Measurements from ENCODE around the gene PLD1. TPM values are rescaled to one million over a fixed set of nuclear protein-coding genes. Genes with fewer than 3 reads are reported as not detected.
A peak's percentile ranks its signal among the peaks of the same experiment; 100 is the strongest.

Gene PLD1
- total RNA-seq, 1 donor from 2014 or later, result 31.3 TPM

DNA sequence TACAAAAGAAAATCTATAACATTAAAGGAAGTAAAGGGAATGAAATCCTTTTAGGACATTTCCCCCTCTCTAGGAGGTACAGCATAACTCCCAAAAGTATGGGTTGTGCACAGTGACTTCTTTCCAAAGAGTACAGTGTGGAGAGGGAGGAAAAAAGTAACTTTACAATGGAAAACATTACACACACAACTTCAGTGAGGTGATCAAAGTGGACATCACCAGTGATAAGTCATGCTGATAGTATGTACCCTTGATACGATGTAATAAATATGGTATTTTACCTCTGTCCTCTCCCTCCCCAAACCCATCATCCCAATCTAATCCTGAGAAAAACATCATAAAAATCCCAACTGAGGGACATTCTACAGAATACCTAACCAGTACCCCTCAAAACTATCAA lies 10.8 kb downstream of the PLD1 start:
- no peak overlapping the region for H3K4me3 ChIP-seq (ENCODE audit: low read length in 3 of 3)
- no peaks in the 10 kb centered on the region for H3K36me3 ChIP-seq (ENCODE audit: control insufficient read depth in 3 of 3, insufficient read depth in 3 of 3, low read length in 3 of 3)
- H3K9me3 ChIP-seq (ENCODE audit: control insufficient read depth in 3 of 3, low read length in 3 of 3), result no peaks in the 10 kb centered on the region
- no peak overlapping the region for H3K27ac ChIP-seq (ENCODE audit: low read depth, low read length)
- no peaks in the 10 kb centered on the region for H3K27me3 ChIP-seq (ENCODE audit: control insufficient read depth in 3 of 3, insufficient read depth in 3 of 3, low read length in 3 of 3)
- peaks cover 0 to 11% (median 9%) of the 10 kb centered on the region in 3 donors for H3K4me1 ChIP-seq (ENCODE audit: control insufficient read depth in 3 of 3, insufficient read depth in 3 of 3, low read length in 3 of 3)
- no peak overlapping the region for H3K9ac ChIP-seq (ENCODE audit: low read depth in 1 of 3, low read length in 3 of 3)

DNA sequence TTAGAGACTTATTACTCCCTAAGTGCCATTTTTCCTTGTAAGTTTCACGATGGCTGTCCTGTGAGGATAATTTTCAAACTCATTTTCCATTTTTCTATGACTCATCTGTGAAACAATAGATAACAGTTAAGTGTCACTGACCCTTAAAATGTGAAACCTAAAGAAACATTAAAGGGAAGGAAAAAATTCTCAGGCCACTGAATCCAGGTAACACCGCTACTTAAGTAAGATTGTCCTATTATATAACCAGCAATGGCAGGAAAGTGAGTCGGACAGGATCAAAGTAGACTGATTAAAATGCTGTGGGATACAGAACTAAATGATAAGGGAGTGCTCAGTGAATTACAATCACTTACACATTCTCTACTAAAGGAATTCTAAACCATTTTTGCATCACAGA lies 12.4 kb downstream of the PLD1 start:
- Histone ChIP-seq H3K36me3 (ENCODE audit: control insufficient read depth in 3 of 3, insufficient read depth in 3 of 3, low read length in 3 of 3) (no peaks in the 10 kb centered on the region), H3K4me3 (ENCODE audit: low read length in 3 of 3) (no peak overlapping the region), H3K9ac (ENCODE audit: low read depth in 1 of 3, low read length in 3 of 3) (no peak overlapping the region), H3K27ac (ENCODE audit: low read depth, low read length) (no peak overlapping the region), H3K4me1 (ENCODE audit: control insufficient read depth in 3 of 3, insufficient read depth in 3 of 3, low read length in 3 of 3) (peaks cover 0 to 9% (median 5%) of the 10 kb centered on the region in 3 donors), H3K9me3 (ENCODE audit: control insufficient read depth in 3 of 3, low read length in 3 of 3) (no peaks in the 10 kb centered on the region), H3K27me3 (ENCODE audit: control insufficient read depth in 3 of 3, insufficient read depth in 3 of 3, low read length in 3 of 3) (no peaks in the 10 kb centered on the region)

DNA sequence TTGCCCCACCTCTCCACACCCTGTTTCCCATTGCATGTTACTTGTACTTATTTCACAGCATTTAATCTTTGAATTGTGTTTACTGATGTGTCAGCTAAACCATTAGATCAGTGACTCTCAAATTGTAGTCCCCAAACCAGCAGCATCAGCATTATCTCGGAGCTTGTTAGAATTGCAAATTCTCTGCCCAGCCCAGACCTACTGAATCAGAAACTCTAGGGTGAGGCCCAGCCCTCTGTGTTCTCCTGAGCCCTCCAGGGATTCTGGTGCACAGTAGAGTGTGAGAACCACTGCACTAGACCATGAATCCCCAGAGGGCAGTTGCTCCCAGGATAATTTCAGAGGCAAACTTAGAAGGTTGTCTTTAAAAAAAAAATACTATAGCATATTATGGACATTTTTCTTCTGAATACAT lies 13.0 kb downstream of the PLD1 start:
- no peak overlapping the region for H3K9ac ChIP-seq (ENCODE audit: low read depth in 1 of 3, low read length in 3 of 3)
- no peak overlapping the region for H3K27ac ChIP-seq (ENCODE audit: low read depth, low read length)
- H3K36me3 ChIP-seq (ENCODE audit: control insufficient read depth in 3 of 3, insufficient read depth in 3 of 3, low read length in 3 of 3), result no peaks in the 10 kb centered on the region
- H3K9me3 ChIP-seq (ENCODE audit: control insufficient read depth in 3 of 3, low read length in 3 of 3), result no peaks in the 10 kb centered on the region
- peaks cover 0 to 8% (median 5%) of the 10 kb centered on the region in 3 donors for H3K4me1 ChIP-seq (ENCODE audit: control insufficient read depth in 3 of 3, insufficient read depth in 3 of 3, low read length in 3 of 3)
- no peaks in the 10 kb centered on the region for H3K27me3 ChIP-seq (ENCODE audit: control insufficient read depth in 3 of 3, insufficient read depth in 3 of 3, low read length in 3 of 3)
- no peak overlapping the region for H3K4me3 ChIP-seq (ENCODE audit: low read length in 3 of 3)

DNA sequence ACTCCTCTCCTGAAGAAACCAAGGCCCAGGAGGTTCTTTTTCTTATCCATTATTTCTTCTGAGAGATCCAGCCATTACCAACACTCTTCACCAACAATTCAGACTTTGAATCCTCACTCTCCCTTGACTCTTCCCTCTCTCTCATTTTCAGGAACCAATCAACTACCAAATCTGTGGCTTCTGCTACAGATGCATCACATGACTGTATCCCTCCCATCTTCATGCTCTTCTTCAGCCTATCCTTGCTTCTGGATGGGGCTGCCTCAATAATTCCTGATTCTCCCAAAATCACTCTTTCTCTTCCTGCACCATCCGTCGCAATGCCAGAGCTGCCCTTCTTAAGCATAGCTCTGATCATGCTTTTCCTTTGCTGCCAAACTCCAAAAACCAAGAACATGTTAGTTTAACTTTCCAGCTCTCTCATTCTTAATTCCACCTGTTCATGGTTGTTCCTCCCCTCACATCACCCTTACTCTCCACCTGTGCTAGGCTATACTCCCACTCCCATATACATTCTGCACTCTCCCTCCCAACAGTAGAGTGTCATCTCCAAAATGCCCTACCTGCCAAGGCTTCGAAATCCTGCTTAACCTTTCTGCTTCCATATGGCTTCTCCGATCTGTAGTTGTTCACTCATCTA lies 13.5 kb downstream of the PLD1 start:
- Histone ChIP-seq H3K4me1 (ENCODE audit: control insufficient read depth in 3 of 3, insufficient read depth in 3 of 3, low read length in 3 of 3) (peaks cover 0 to 8% (median 5%) of the 10 kb centered on the region in 3 donors), H3K36me3 (ENCODE audit: control insufficient read depth in 3 of 3, insufficient read depth in 3 of 3, low read length in 3 of 3) (no peaks in the 10 kb centered on the region), H3K4me3 (ENCODE audit: low read length in 3 of 3) (no peak overlapping the region), H3K9me3 (ENCODE audit: control insufficient read depth in 3 of 3, low read length in 3 of 3) (no peaks in the 10 kb centered on the region), H3K9ac (ENCODE audit: low read depth in 1 of 3, low read length in 3 of 3) (no peak overlapping the region), H3K27me3 (ENCODE audit: control insufficient read depth in 3 of 3, insufficient read depth in 3 of 3, low read length in 3 of 3) (no peaks in the 10 kb centered on the region), H3K27ac (ENCODE audit: low read depth, low read length) (no peak overlapping the region)

GRCh38 chr3:171792531-171792930 lies 17.8 kb downstream of the PLD1 start:
- H3K4me1 ChIP-seq (ENCODE audit: control insufficient read depth in 3 of 3, insufficient read depth in 3 of 3, low read length in 3 of 3), result peaks cover 0 to 5% (median 4%) of the 10 kb centered on the region in 3 donors
- no peak overlapping the region for H3K4me3 ChIP-seq (ENCODE audit: low read length in 3 of 3)
- H3K27ac ChIP-seq (ENCODE audit: low read depth, low read length), result peak overlapping the region; percentile 33
- H3K36me3 ChIP-seq (ENCODE audit: control insufficient read depth in 3 of 3, insufficient read depth in 3 of 3, low read length in 3 of 3), result no peaks in the 10 kb centered on the region
- H3K27me3 ChIP-seq (ENCODE audit: control insufficient read depth in 3 of 3, insufficient read depth in 3 of 3, low read length in 3 of 3), result no peaks in the 10 kb centered on the region
- no peak overlapping the region for H3K9ac ChIP-seq (ENCODE audit: low read depth in 1 of 3, low read length in 3 of 3)
- no peaks in the 10 kb centered on the region for H3K9me3 ChIP-seq (ENCODE audit: control insufficient read depth in 3 of 3, low read length in 3 of 3)

DNA sequence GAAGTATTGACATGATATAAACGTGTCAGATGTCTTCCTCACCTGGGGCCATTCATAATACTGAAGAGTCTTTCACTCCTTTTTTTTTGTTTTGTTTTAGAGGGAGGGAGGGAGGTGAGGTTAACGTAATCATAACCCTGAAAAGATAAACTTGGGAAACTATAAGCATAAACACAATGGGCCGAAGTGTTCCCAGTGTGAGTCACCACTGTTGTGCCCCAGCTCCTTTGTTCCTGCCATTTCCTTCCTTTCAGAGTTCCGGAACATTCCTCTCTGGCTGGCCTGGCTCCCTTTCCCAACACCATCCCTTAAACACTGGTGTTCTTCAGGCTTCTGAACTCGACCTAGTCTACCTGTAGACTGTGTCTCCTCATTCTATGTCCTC lies 18.6 kb downstream of the PLD1 start:
- peaks cover 0 to 5% (median 4%) of the 10 kb centered on the region in 3 donors for H3K4me1 ChIP-seq (ENCODE audit: control insufficient read depth in 3 of 3, insufficient read depth in 3 of 3, low read length in 3 of 3)
- H3K27ac ChIP-seq (ENCODE audit: low read depth, low read length), result peak overlapping the region; percentile 33
- H3K9me3 ChIP-seq (ENCODE audit: control insufficient read depth in 3 of 3, low read length in 3 of 3), result no peaks in the 10 kb centered on the region
- H3K27me3 ChIP-seq (ENCODE audit: control insufficient read depth in 3 of 3, insufficient read depth in 3 of 3, low read length in 3 of 3), result no peaks in the 10 kb centered on the region
- no peak overlapping the region for H3K4me3 ChIP-seq (ENCODE audit: low read length in 3 of 3)
- no peaks in the 10 kb centered on the region for H3K36me3 ChIP-seq (ENCODE audit: control insufficient read depth in 3 of 3, insufficient read depth in 3 of 3, low read length in 3 of 3)
- no peak overlapping the region for H3K9ac ChIP-seq (ENCODE audit: low read depth in 1 of 3, low read length in 3 of 3)

GRCh38 chr3:171790898-171791691 lies 19.2 kb downstream of the PLD1 start:
- Histone ChIP-seq H3K27me3 (ENCODE audit: control insufficient read depth in 3 of 3, insufficient read depth in 3 of 3, low read length in 3 of 3) (no peaks in the 10 kb centered on the region), H3K4me1 (ENCODE audit: control insufficient read depth in 3 of 3, insufficient read depth in 3 of 3, low read length in 3 of 3) (peaks cover 0 to 5% (median 4%) of the 10 kb centered on the region in 3 donors), H3K36me3 (ENCODE audit: control insufficient read depth in 3 of 3, insufficient read depth in 3 of 3, low read length in 3 of 3) (no peaks in the 10 kb centered on the region), H3K27ac (ENCODE audit: low read depth, low read length) (no peak overlapping the region), H3K9me3 (ENCODE audit: control insufficient read depth in 3 of 3, low read length in 3 of 3) (no peaks in the 10 kb centered on the region), H3K9ac (ENCODE audit: low read depth in 1 of 3, low read length in 3 of 3) (no peak overlapping the region), H3K4me3 (ENCODE audit: low read length in 3 of 3) (no peak overlapping the region)

DNA sequence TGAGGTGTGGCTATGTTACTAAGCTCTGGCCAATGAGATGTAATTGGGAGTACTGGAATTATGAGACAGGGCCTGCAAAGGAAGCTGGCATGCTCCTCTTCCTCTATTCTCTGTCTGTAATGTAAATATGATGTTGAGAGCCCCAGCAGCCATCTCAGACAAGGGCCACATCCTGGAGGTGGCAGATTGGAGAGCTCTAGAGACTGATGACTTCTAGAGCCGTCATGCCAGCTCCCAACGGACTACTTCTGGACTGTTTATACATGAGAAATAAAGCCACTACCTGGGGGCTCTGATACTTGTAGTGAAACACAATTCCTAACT lies 19.7 kb downstream of the PLD1 start:
- Histone ChIP-seq H3K9ac (ENCODE audit: low read depth in 1 of 3, low read length in 3 of 3) (no peak overlapping the region), H3K27ac (ENCODE audit: low read depth, low read length) (no peak overlapping the region), H3K27me3 (ENCODE audit: control insufficient read depth in 3 of 3, insufficient read depth in 3 of 3, low read length in 3 of 3) (no peaks in the 10 kb centered on the region), H3K4me3 (ENCODE audit: low read length in 3 of 3) (no peak overlapping the region), H3K4me1 (ENCODE audit: control insufficient read depth in 3 of 3, insufficient read depth in 3 of 3, low read length in 3 of 3) (peaks cover 0 to 5% (median 4%) of the 10 kb centered on the region in 3 donors), H3K9me3 (ENCODE audit: control insufficient read depth in 3 of 3, low read length in 3 of 3) (no peaks in the 10 kb centered on the region), H3K36me3 (ENCODE audit: control insufficient read depth in 3 of 3, insufficient read depth in 3 of 3, low read length in 3 of 3) (no peaks in the 10 kb centered on the region)

GRCh38 chr3:171789759-171790505 lies 20.4 kb downstream of the PLD1 start:
- Histone ChIP-seq H3K4me3 (ENCODE audit: low read length in 3 of 3) (no peak overlapping the region), H3K27me3 (ENCODE audit: control insufficient read depth in 3 of 3, insufficient read depth in 3 of 3, low read length in 3 of 3) (no peaks in the 10 kb centered on the region), H3K36me3 (ENCODE audit: control insufficient read depth in 3 of 3, insufficient read depth in 3 of 3, low read length in 3 of 3) (no peaks in the 10 kb centered on the region), H3K4me1 (ENCODE audit: control insufficient read depth in 3 of 3, insufficient read depth in 3 of 3, low read length in 3 of 3) (peaks cover 0 to 5% (median 4%) of the 10 kb centered on the region in 3 donors), H3K27ac (ENCODE audit: low read depth, low read length) (no peak overlapping the region), H3K9ac (ENCODE audit: low read depth in 1 of 3, low read length in 3 of 3) (no peak overlapping the region), H3K9me3 (ENCODE audit: control insufficient read depth in 3 of 3, low read length in 3 of 3) (no peaks in the 10 kb centered on the region)

Data from skeletal muscle tissue (tissue), 4 donors.